ENCODE measurements around the gene TRIML1.

- no peak for TF ChIP-seq EZH2phosphoT487 (IDR thresholded peaks at IDR 0.05; ENCODE audit: insufficient read depth, low read depth)
- no peak for TF ChIP-seq EZH2 (IDR thresholded peaks at IDR 0.05; ENCODE audit: insufficient read depth, poor library complexity, severe bottlenecking)
Observed at GRCh38 chr4:188158336-188158735, 19.1 kb downstream of the TRIML1 start.
